HG03095 (cell line): ENCODE data around the gene UBN1.

ENCODE experiments used
- ATAC-seq: cut with Tn5 transposase; IDR thresholded peaks from one replicate; pipeline ENCODE4 v1.9.1; 2021; ENCODE audit warnings: moderate library complexity; ENCODE audit not compliant: unreplicated experiment

The UBN1 gene

GRCh38 chr16:4900036-4900435, 52.8 kb downstream of the UBN1 start:
- no peak for ATAC-seq

GRCh38 chr16:4900750-4901149, 53.5 kb downstream of the UBN1 start:
- no peak for ATAC-seq

GRCh38 chr16:4902038-4902437, 54.8 kb downstream of the UBN1 start:
- ATAC-seq: no peak

GRCh38 chr16:4904108-4904941, 57.0 kb downstream of the UBN1 start:
- ATAC-seq: no peak

- ATAC-seq: no peak
Observed at GRCh38 chr16:4904942-4905615, 57.8 kb downstream of the UBN1 start.

- ATAC-seq: no peak
Observed at GRCh38 chr16:4908854-4909401, 61.6 kb downstream of the UBN1 start.

- no peak for ATAC-seq
Observed at GRCh38 chr16:4909825-4910224, 62.5 kb downstream of the UBN1 start.

- no peak for ATAC-seq
Observed at GRCh38 chr16:4910828-4911227, 63.5 kb downstream of the UBN1 start.

GRCh38 chr16:4911970-4912386, 64.7 kb downstream of the UBN1 start:
- ATAC-seq: no peak

- ATAC-seq: no peak
Observed at GRCh38 chr16:4913130-4913773, 66.0 kb downstream of the UBN1 start.

- no peak for ATAC-seq
Observed at GRCh38 chr16:4913774-4914525, 66.7 kb downstream of the UBN1 start.

GRCh38 chr16:4914528-4915225, 67.4 kb downstream of the UBN1 start:
- no peak for ATAC-seq

- no peak for ATAC-seq
Observed at GRCh38 chr16:4915226-4915761, 68.0 kb downstream of the UBN1 start.

GRCh38 chr16:4917117-4917516, 69.8 kb downstream of the UBN1 start:
- ATAC-seq: no peak

- no peak for ATAC-seq
Observed at GRCh38 chr16:4918781-4919251, 71.5 kb downstream of the UBN1 start.

GRCh38 chr16:4920826-4921225, 73.5 kb downstream of the UBN1 start:
- no peak for ATAC-seq

- ATAC-seq: no peak
Observed at GRCh38 chr16:4922721-4923342, 75.6 kb downstream of the UBN1 start.

GRCh38 chr16:4923853-4924252, 76.6 kb downstream of the UBN1 start:
- no peak for ATAC-seq

GRCh38 chr16:4924593-4925292, 77.5 kb downstream of the UBN1 start:
- no peak for ATAC-seq
